K562 (cell line): ENCODE results near the gene HCFC1R1. TPM values are rescaled to one million over a fixed set of nuclear protein-coding genes. Genes with fewer than 3 reads are reported as not detected.

Experiments used
- BDP1 ChIP-seq: IDR thresholded peaks from 3 replicates; pipeline ENCODE4 v1.6.1; 2011; ENCODE audit not compliant: insufficient read length, insufficient read depth
- BMI1 ChIP-seq: fragments of 150-350 bp; IDR thresholded peaks from 2 replicates; pipeline ENCODE4 v1.6.1; 2014; ENCODE audit warnings: low read length
- GATAD2B ChIP-seq: fragments of 450-650 bp; IDR thresholded peaks from 2 replicates; pipeline ENCODE4 v1.6.1; 2017; ENCODE audit warnings: mild to moderate bottlenecking, borderline replicate concordance
- NFYB ChIP-seq: IDR thresholded peaks from 2 replicates; pipeline ENCODE4 v1.6.1; 2011; ENCODE audit warnings: mild to moderate bottlenecking, moderate library complexity; ENCODE audit not compliant: insufficient read length; ENCODE audit errors: extremely low read depth
- NR2C1 ChIP-seq, 2 experiments: fragments of 450-650 bp; IDR thresholded peaks; 2 replicates each; pipeline ENCODE4 v1.6.1; 2017; ENCODE audit warnings: mild to moderate bottlenecking in 2 of 2, antibody characterized with exemption in 1 of 2, inconsistent platforms in 1 of 2, missing compliant biosample characterization in 1 of 2, missing genetic modification characterization in 1 of 2
- PHB ChIP-seq: fragments of 250-450 bp; sonication (Bioruptor Pico); IDR thresholded peaks from 2 replicates; pipeline ENCODE4 v1.5.0; 2021
- ZNF408 ChIP-seq: fragments of 250-450 bp; sonication (Bioruptor Pico); IDR thresholded peaks from 2 replicates; pipeline ENCODE4 v1.4.0; 2020; ENCODE audit warnings: low read depth, mild to moderate bottlenecking, moderate library complexity
- ZNF436 ChIP-seq: fragments of 250-450, 450-650 bp; sonication (Bioruptor Pico); formaldehyde crosslinking; IDR thresholded peaks from 2 replicates; pipeline ENCODE4 v1.7.0; 2020; ENCODE audit warnings: mild to moderate bottlenecking
- ZNF785 ChIP-seq: fragments of 250-450 bp; sonication (Bioruptor Pico); IDR thresholded peaks from 2 replicates; pipeline ENCODE4 v1.4.0; 2020; ENCODE audit warnings: mild to moderate bottlenecking
- polyA plus RNA-seq, 8 experiments: library from polyadenylated mRNA; depleted of rRNA in 4 of 8; stranded (reverse) in 5 of 8; unstranded in 3 of 8; fragments of >200 nt; fragmentation: Nextera tagmentation in 2 of 8; fragmentation: Illumina TruSeq in 1 of 8; extraction: Ambion mirVana in 2 of 8; extraction: Trizol in 1 of 8; gene quantifications; 2 replicates each; pipeline versions ENCODE4 v1.2.1 to v1.2.3, GENCODE V29; 2011 to 2014; ENCODE audit warnings: inconsistent platforms in 1 of 8, missing spikeins in 1 of 8
- total RNA-seq, 7 experiments: library from RNA; depleted of rRNA in 6 of 7; stranded (reverse); fragments of >200 nt in 6 of 7; fragmentation: Illumina TruSeq in 2 of 7; extraction: Trizol in 2 of 7; gene quantifications; 2 replicates each; pipeline versions ENCODE4 v1.2.1 to v1.2.3, GENCODE V29; 2011 to 2021; ENCODE audit warnings: low replicate concordance in 1 of 7
- TF ChIP-seq, protein P1 (sequence below), 2 experiments: fragments of 450-650 bp; IDR thresholded peaks; 2 replicates each; pipeline ENCODE4 v1.6.1; 2016; ENCODE audit warnings: mild to moderate bottlenecking in 2 of 2, borderline replicate concordance in 1 of 2, low read depth in 1 of 2, moderate library complexity in 1 of 2
- TF ChIP-seq, protein P2 (sequence below), 2 experiments: fragments of 450-650 bp; conservative IDR thresholded peaks; 2 replicates each; pipeline ENCODE4 v1.6.1; 2017; ENCODE audit warnings: mild to moderate bottlenecking in 2 of 2, moderate library complexity in 2 of 2
- TF ChIP-seq, protein P3 (sequence below): sonication (generic); formaldehyde crosslinking; IDR thresholded peaks from 2 replicates; pipeline ENCODE4 v1.9.0; 2022; ENCODE audit warnings: mild to moderate bottlenecking, missing genetic modification reagents
- TF ChIP-seq, protein P4 (sequence below): fragments of 250-450 bp; sonication (Bioruptor Pico); IDR thresholded peaks from 2 replicates; pipeline ENCODE4 v1.8.0; 2022; ENCODE audit warnings: inconsistent platforms, mild to moderate bottlenecking, moderate library complexity, borderline replicate concordance

Gene HCFC1R1
- total and polyA plus RNA-seq, 9 of the 15 experiments (the other 6 are each of a cell fraction or from before 2014, with no cell fraction given): 2.2 to 29.0 (median 11.2) TPM

DNA sequence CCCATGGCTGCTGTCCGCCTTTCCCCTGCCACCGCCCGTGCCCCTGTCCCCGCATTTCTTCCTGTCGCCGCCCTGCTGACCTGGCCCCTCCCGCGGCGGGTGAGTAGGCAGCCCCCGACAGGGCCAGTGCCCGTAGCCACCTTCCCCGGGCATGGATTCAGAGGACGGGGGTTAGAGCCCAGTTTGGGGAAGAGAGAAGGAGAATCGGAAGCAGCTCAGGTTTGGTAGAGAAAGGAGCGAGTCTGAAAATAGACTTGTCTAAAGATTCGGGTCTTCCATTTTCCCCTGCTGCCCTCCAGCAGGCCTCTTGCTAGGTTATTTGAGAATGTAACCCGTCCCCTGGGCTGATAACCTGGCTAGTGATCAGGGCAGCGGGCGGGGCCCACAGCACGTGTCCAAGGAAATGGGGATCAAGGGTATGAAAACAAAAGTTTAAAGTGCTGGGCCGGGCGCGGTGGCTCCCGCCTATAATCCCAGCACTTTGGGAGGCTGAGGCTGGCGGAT, 18.9 kb downstream of the HCFC1R1 start (continued):
- TF ChIP-seq NR2C1 (IDR thresholded peaks at IDR 0.05) (no peak), NR2C1 (tag; IDR thresholded peaks at IDR 0.05) (peak; percentile 39; the same call in 1 of the 2 replicates), GATAD2B (no peak), ZNF785 (CRISPR knock-in tag) (no peak), BDP1 (no peak), PHB (CRISPR knock-in tag) (no peak), BMI1 (no peak), ZNF408 (CRISPR knock-in tag) (no peak), ZNF436 (CRISPR knock-in tag) (no peak), NFYB (no peak)
- TF ChIP-seq, protein P1, sequence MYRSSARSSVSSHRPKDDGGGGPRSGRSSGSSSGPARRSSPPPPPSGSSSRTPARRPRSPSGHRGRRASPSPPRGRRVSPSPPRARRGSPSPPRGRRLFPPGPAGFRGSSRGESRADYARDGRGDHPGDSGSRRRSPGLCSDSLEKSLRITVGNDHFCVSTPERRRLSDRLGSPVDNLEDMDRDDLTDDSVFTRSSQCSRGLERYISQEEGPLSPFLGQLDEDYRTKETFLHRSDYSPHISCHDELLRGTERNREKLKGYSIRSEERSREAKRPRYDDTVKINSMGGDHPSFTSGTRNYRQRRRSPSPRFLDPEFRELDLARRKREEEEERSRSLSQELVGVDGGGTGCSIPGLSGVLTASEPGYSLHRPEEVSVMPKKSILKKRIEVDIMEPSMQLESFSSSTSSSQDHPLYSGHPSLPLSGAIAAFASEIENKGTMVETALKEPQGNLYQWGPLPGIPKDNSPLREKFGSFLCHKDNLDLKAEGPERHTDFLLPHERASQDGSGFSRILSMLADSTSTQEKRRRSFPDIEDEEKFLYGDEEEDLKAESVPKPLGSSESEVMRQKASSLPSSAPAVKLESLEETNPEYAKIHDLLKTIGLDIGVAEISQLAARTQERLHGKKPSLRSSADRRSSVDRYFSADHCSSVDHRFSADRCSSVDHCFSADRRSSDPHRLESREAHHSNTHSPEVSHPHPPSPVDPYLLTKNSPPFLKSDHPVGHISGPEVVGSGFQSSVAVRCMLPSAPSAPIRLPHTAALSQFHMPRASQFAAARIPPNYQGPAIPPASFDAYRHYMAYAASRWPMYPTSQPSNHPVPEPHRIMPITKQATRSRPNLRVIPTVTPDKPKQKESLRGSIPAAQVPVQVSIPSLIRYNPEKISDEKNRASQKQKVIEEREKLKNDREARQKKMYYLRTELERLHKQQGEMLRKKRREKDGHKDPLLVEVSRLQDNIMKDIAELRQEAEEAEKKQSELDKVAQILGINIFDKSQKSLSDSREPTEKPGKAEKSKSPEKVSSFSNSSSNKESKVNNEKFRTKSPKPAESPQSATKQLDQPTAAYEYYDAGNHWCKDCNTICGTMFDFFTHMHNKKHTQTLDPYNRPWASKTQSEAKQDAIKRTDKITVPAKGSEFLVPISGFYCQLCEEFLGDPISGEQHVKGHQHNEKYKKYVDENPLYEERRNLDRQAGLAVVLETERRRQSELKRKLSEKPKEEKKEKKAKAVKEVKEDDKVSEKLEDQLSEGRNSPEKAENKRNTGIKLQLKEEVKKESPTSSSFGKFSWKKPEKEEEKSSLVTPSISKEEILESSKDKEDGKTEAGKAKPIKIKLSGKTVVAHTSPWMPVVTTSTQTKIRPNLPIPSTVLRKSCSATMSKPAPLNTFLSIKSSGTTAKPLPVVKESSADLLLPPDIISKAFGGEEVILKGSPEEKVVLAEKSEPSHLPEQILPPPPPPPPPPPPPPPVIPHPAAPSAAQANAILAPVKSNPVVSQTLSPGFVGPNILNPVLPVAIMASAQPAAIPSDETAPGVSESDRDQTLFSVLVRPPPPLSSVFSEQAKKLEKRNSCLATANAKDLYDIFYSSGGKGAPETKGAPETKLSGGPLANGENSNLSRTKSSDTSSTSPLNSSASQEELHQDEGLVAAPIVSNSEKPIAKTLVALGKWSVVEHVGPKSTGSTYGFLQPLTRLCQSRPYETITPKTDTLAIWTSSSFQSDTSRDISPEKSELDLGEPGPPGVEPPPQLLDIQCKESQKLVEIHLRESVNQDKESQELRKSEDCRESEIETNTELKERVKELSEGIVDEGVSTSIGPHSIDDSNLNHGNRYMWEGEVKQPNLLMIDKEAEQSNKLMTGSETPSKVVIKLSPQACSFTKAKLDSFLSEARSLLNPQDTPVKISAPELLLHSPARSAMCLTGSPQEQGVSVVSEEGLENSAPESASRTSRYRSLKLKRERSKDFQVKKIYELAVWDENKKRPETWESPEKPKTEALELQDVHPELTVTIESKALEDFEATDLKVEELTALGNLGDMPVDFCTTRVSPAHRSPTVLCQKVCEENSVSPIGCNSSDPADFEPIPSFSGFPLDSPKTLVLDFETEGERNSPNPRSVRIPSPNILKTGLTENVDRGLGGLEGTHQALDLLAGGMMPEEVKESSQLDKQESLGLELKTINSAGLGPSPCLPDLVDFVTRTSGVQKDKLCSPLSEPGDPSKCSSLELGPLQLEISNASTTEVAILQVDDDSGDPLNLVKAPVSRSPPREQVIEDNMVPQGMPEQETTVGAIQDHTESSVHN (IDR thresholded peaks at IDR 0.05; ENCODE audit: borderline replicate concordance in 1 of 2, low read depth in 1 of 2): 0 out of 4 replicates have a peak, but pooled peaks of 1 of the 2 experiments have one; percentile 30
- TF ChIP-seq, protein P2, sequence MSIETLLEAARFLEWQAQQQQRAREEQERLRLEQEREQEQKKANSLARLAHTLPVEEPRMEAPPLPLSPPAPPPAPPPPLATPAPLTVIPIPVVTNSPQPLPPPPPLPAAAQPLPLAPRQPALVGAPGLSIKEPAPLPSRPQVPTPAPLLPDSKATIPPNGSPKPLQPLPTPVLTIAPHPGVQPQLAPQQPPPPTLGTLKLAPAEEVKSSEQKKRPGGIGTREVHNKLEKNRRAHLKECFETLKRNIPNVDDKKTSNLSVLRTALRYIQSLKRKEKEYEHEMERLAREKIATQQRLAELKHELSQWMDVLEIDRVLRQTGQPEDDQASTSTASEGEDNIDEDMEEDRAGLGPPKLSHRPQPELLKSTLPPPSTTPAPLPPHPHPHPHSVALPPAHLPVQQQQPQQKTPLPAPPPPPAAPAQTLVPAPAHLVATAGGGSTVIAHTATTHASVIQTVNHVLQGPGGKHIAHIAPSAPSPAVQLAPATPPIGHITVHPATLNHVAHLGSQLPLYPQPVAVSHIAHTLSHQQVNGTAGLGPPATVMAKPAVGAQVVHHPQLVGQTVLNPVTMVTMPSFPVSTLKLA (conservative IDR thresholded peaks at IDR 0.05): peak; percentile 94 to 95
- TF ChIP-seq, protein P3, sequence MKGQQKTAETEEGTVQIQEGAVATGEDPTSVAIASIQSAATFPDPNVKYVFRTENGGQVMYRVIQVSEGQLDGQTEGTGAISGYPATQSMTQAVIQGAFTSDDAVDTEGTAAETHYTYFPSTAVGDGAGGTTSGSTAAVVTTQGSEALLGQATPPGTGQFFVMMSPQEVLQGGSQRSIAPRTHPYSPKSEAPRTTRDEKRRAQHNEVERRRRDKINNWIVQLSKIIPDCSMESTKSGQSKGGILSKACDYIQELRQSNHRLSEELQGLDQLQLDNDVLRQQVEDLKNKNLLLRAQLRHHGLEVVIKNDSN: peak; percentile 60
- TF ChIP-seq, protein P4, sequence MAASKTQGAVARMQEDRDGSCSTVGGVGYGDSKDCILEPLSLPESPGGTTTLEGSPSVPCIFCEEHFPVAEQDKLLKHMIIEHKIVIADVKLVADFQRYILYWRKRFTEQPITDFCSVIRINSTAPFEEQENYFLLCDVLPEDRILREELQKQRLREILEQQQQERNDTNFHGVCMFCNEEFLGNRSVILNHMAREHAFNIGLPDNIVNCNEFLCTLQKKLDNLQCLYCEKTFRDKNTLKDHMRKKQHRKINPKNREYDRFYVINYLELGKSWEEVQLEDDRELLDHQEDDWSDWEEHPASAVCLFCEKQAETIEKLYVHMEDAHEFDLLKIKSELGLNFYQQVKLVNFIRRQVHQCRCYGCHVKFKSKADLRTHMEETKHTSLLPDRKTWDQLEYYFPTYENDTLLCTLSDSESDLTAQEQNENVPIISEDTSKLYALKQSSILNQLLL: no peak
